DND-41 (cell line): ENCODE measurements around the gene SUPT6H.
"Not testable (repeated sequence)": the region's sequence is repeated elsewhere in the genome, so short reads cannot be mapped to it uniquely, and the experiment has no call there.

Source experiments
- ATAC-seq: fragments of 200-7000 bp; cut with Tn5 transposase; 3 replicates; pipeline ENCODE4 v1.9.1; 2021; ENCODE audit warnings: low read depth; ENCODE audit not compliant: insufficient read depth
- DNase-seq: peaks from one replicate; pipeline ENCODE4 v3.0.0-alpha.2; 2020
- H2AFZ ChIP-seq: 2 replicates; pipeline ENCODE4 v1.6.0; 2012; ENCODE audit warnings: low read depth, low read length
- H3K27ac ChIP-seq: 2 replicates; pipeline ENCODE4 v1.5.1; 2012; ENCODE audit warnings: low read length, inconsistent platforms
- H3K27me3 ChIP-seq: fragments of 200-600 bp; sonication (generic); 2 replicates; pipeline ENCODE4 v1.6.0; 2012; ENCODE audit warnings: low read length, mild to moderate bottlenecking, inconsistent platforms; ENCODE audit not compliant: insufficient read depth, poor library complexity
- H3K36me3 ChIP-seq: 2 replicates; pipeline ENCODE4 v1.5.1; 2012; ENCODE audit warnings: low read length, inconsistent platforms; ENCODE audit not compliant: insufficient read depth
- H3K4me1 ChIP-seq: 2 replicates; pipeline ENCODE4 v1.5.1; 2012; ENCODE audit warnings: mild to moderate bottlenecking, low read length; ENCODE audit not compliant: insufficient read depth
- H3K4me2 ChIP-seq: 2 replicates; pipeline ENCODE4 v1.6.0; 2012; ENCODE audit warnings: mild to moderate bottlenecking, moderate library complexity, low read length, inconsistent platforms; ENCODE audit not compliant: insufficient read depth
- H3K4me3 ChIP-seq, 2 experiments: fragments of 200-600 bp in 1 of 2; shearing (Covaris generic) in 1 of 2; 2 replicates each; pipeline ENCODE4 v1.5.1; 2012 to 2016; ENCODE audit warnings: inconsistent platforms in 2 of 2, low read length in 2 of 2, mild to moderate bottlenecking in 2 of 2, low read depth in 1 of 2, moderate library complexity in 1 of 2
- H3K79me2 ChIP-seq: 2 replicates; pipeline ENCODE4 v1.6.0; 2012; ENCODE audit warnings: low read length, inconsistent platforms; ENCODE audit not compliant: insufficient read depth
- H3K9ac ChIP-seq: 2 replicates; pipeline ENCODE4 v1.6.0; 2012; ENCODE audit warnings: low read depth, mild to moderate bottlenecking, inconsistent platforms, low read length, moderate library complexity
- H3K9me3 ChIP-seq: 2 replicates; pipeline ENCODE4 v1.5.1; 2012; ENCODE audit warnings: low read length, moderate library complexity, mild to moderate bottlenecking, inconsistent platforms; ENCODE audit not compliant: insufficient read depth, severe bottlenecking
- H4K20me1 ChIP-seq: 2 replicates; pipeline ENCODE4 v1.6.0; 2012; ENCODE audit warnings: low read length; ENCODE audit not compliant: insufficient read depth
- CTCF ChIP-seq: IDR thresholded peaks from 2 replicates; pipeline ENCODE4 v1.5.1; 2012; ENCODE audit warnings: borderline replicate concordance, low read length, moderate library complexity, mild to moderate bottlenecking; ENCODE audit not compliant: poor library complexity, severe bottlenecking; ENCODE audit errors: extremely low read depth
- EZH2 ChIP-seq: IDR thresholded peaks from 3 replicates; pipeline ENCODE4 v1.6.1; 2012; ENCODE audit warnings: borderline replicate concordance, low read depth, mild to moderate bottlenecking, moderate library complexity, low read length, inconsistent platforms; ENCODE audit not compliant: severe bottlenecking

The SUPT6H gene

GRCh38 chr17:28734712-28735241 is 72.8 kb downstream of the SUPT6H start:
- H3K4me1 ChIP-seq, result 0 out of 2 replicates have a peak, but pooled peaks cover 1% of the 10 kb centered on the region
- H3K4me3 ChIP-seq, result no peak overlapping the region
- no peaks in the 10 kb centered on the region for H3K27me3 ChIP-seq
- H4K20me1 ChIP-seq, result no peaks in the 10 kb centered on the region
- no peaks in the 10 kb centered on the region for H3K9me3 ChIP-seq
- no peak for ATAC-seq
- DNase-seq, result no peak
- H3K9ac ChIP-seq, result no peak overlapping the region
- no peak overlapping the region for H2AFZ ChIP-seq
- no peaks in the 10 kb centered on the region for H3K79me2 ChIP-seq
- H3K36me3 ChIP-seq, result no peaks in the 10 kb centered on the region
- TF ChIP-seq EZH2 (no peak), CTCF (no peak)
- no peak overlapping the region for H3K4me2 ChIP-seq
- H3K27ac ChIP-seq, result no peak overlapping the region

GRCh38 chr17:28735242-28735722 is 73.3 kb downstream of the SUPT6H start:
- H3K36me3 ChIP-seq, result no peaks in the 10 kb centered on the region
- H3K9ac ChIP-seq, result no peak overlapping the region
- H3K27ac ChIP-seq, result no peak overlapping the region
- ATAC-seq (no peak), DNase-seq (no peak)
- no peaks in the 10 kb centered on the region for H3K27me3 ChIP-seq
- H3K9me3 ChIP-seq, result no peaks in the 10 kb centered on the region
- H2AFZ ChIP-seq, result no peak overlapping the region
- H3K4me3 ChIP-seq, result no peak overlapping the region
- no peak overlapping the region for H3K4me2 ChIP-seq
- no peaks in the 10 kb centered on the region for H4K20me1 ChIP-seq
- H3K4me1 ChIP-seq, result no peaks in the 10 kb centered on the region
- no peaks in the 10 kb centered on the region for H3K79me2 ChIP-seq
- no peak for TF ChIP-seq CTCF
- no peak for TF ChIP-seq EZH2

GRCh38 chr17:28735913-28736769 is 74.1 kb downstream of the SUPT6H start:
- not testable (repeated sequence) for H3K4me1 ChIP-seq, H3K4me2 ChIP-seq, H3K27ac ChIP-seq, H4K20me1 ChIP-seq, H3K79me2 ChIP-seq, H3K4me3 ChIP-seq, H3K9me3 ChIP-seq, ATAC-seq, H3K9ac ChIP-seq, H2AFZ ChIP-seq, H3K36me3 ChIP-seq, DNase-seq, H3K27me3 ChIP-seq

GRCh38 chr17:28737316-28737715 is 75.3 kb downstream of the SUPT6H start:
- H3K27ac ChIP-seq, result no peak overlapping the region
- no peaks in the 10 kb centered on the region for H3K9me3 ChIP-seq
- H3K27me3 ChIP-seq, result no peaks in the 10 kb centered on the region
- ATAC-seq, result no peak
- H3K9ac ChIP-seq, result no peak overlapping the region
- no peak overlapping the region for H3K4me3 ChIP-seq
- H4K20me1 ChIP-seq, result no peaks in the 10 kb centered on the region
- no peak overlapping the region for H3K4me2 ChIP-seq
- no peaks in the 10 kb centered on the region for H3K79me2 ChIP-seq
- H2AFZ ChIP-seq, result no peak overlapping the region
- TF ChIP-seq EZH2 (no peak), CTCF (no peak)
- no peaks in the 10 kb centered on the region for H3K4me1 ChIP-seq
- no peaks in the 10 kb centered on the region for H3K36me3 ChIP-seq
- DNase-seq, result no peak
